HG02623 (cell line): Measurements from ENCODE around the gene TBCA.
"Not testable (repeated sequence)": the region's sequence is repeated elsewhere in the genome, so short reads cannot be mapped to it uniquely, and the experiment has no call there.

Source experiments
- ATAC-seq: cut with Tn5 transposase; IDR thresholded peaks from one replicate; pipeline ENCODE4 v1.9.1; 2021; ENCODE audit warnings: moderate library complexity; ENCODE audit not compliant: unreplicated experiment

The TBCA gene

DNA sequence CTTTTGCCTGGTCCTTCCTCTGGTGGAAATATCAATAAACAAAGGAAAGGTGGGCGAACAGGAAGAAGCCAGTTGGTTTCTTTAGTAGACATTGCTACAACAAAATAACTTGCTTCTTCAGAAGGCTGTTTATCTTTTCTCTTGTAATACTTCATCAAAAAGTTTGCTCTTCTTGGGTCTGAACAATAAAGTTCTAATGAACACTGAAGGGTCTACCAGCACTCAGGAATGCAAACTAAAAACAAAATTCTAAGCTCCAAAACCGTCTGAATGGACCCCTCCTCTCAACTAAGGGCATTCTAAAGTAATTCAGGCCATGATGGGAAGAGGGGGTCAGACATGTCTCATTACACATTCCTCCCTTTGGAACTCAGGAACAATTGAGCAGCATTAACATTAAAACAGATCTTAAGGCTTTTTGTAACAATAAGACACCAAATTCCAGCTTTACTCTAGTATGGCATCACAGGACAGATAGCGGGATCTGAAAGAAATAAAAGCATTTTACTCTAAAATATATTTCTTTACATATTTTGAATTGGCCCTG lies 2.3 kb downstream of the TBCA start:
- no peak for ATAC-seq

DNA sequence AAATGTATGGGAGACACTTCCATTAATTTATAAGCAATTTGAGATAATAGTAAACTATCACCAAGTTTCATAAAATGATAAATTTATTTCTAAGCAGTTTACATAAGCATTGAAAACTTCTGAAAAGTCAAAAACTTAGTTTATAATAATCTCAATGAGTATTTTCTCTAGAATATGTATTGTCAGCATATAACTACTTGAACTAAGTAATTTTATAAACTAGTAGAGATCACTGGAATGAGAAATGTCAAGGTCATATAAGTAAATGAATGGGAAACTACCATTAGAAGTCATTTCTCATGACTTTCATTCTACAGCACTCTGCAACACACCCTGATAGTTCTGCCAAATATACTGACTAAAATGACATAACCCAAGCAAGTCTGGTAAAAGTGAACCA lies 3.4 kb downstream of the TBCA start:
- ATAC-seq: no peak

GRCh38 chr5:77771452-77771851 lies 4.7 kb downstream of the TBCA start:
- no peak for ATAC-seq

GRCh38 chr5:77770293-77771005 lies 5.7 kb downstream of the TBCA start:
- no peak for ATAC-seq

DNA sequence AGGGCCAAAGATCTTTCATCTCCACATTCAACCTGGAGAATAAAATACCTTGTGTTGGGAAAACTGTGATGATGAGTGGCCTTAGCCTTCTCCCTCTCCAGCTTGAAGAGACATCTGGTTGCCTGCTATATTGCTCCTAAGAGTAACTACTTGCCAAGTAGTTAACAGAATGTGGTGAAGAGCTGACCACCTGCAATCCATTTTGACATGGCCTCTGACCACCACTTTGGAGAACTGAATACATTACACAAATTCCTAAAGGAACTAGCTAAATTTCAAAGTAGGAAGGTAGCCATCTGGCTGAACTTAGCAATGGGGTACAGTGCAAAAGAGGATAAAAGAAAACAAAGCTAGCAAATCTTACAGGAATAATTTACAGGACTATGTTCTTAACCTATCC lies 7.2 kb downstream of the TBCA start:
- ATAC-seq: no peak

DNA sequence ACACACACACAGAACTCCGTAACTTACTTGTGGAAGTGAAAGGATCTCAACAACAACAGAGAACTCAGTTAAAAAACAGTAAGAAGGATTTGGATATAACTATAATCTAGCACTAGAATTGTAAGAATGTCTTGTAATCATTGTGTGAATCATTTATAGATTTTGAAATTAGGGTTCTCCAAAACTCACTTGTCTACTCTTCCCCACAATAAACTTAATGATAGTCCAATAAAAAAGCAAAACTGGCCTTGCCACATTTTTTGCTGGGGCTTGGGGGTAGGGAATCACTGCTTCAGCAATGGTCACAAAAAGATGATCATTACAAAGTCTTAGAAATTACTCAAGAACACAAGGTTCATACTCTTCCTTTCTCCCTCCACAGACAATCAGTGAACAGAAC lies 8.8 kb downstream of the TBCA start:
- ATAC-seq: no peak

GRCh38 chr5:77761606-77762005 lies 14.5 kb downstream of the TBCA start:
- no peak for ATAC-seq

- ATAC-seq: no peak
These were observed 17.8 kb downstream of the TBCA start for GRCh38 chr5:77758141-77758938.

GRCh38 chr5:77751328-77752023 lies 24.7 kb downstream of the TBCA start:
- no peak for ATAC-seq

DNA sequence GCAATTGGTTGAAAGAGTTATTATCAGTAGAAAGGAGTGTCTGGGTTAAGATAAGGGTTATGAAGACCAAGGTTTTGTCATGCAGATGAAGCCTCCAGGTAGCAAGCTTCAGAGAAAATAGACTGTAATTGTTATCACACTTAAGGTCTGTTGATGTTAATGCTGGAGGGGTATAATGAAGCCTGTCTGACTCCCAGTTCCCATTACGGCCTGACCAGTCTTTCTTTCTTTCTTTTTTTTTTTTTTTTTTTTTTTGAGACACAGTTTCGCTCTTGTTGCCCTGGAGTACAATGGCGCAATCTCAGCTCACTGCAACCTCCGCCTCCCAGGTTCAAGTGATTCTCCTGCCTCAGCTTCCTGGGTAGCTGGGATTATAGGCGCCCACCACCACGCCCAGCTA lies 25.2 kb downstream of the TBCA start:
- ATAC-seq: not testable (repeated sequence)

DNA sequence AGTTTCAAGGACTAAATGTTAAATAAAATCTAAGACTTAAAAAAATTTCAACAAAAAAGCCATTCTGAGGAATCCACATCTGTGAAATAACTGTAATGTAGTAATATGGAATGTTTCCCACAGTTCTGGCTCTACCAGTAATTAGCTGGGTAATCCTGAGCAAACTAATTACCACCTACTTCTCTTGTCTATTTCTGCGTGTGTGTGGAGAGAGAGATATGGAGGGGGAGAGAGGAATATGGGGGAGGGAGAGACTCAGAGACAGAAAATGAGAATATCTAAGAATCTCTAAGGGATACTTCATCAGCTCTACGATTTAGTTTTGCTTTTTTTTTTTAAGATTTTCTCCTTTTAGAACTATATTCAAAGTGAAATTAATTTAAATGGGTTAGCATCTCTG lies 28.0 kb downstream of the TBCA start:
- ATAC-seq: no peak

DNA sequence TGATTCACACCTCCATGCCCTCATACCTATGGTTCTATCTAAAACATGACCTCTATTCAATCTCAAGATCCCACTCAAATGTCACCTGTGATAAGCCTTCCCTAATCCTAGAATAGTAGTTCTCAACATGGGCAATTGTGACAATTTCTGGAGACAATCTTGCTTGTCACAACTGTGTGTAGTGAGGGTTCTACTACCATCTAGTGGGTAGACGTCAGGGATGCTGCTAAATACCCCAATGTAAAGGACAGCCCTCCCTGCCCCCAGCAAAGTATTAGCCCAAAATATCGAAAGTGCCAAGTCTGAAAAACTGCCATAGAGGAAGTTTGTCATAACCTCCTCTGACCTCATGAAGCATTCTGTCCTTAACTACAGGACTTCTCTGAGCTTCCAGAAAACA lies 32.0 kb downstream of the TBCA start:
- no peak for ATAC-seq

DNA sequence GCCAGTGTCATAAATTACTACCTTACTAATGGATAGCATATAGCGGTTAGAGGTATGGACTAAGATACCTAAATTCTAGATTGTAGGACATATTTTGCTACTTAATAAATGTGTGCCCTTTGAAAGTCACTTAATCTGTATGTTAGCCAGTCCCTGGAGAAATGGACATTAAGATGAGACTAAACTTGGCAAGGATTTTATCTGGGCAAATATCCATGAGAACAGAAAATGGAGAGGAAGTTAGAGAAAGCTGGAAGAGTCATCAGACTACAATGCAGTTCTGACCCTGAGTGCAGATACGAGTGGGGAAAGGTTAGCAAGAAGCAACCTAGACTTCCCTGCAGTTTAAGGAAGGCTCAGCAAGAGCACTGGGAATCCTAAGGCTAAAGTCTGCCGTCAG lies 33.0 kb downstream of the TBCA start:
- ATAC-seq: no peak

DNA sequence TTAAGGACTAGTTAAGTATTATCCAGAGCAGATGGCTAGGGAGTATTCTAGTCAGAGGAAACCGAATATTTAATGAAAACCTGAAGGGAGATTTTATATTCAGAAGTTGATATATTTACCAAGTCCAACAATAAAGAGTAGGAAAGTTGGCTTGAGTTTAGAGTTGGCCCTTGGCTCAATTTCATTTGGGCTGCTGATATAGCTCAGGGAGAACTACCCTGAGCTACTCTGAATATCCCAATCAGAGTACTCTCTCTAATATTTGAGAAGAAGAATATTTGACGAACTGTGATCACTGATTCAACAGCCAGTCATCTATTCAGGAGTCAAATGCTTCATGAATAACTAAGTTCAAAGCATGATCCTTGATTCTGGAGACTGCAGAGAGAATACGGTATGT lies 34.5 kb downstream of the TBCA start:
- no peak for ATAC-seq

- ATAC-seq: no peak
These were observed 41.3 kb downstream of the TBCA start for GRCh38 chr5:77734885-77735284.

DNA sequence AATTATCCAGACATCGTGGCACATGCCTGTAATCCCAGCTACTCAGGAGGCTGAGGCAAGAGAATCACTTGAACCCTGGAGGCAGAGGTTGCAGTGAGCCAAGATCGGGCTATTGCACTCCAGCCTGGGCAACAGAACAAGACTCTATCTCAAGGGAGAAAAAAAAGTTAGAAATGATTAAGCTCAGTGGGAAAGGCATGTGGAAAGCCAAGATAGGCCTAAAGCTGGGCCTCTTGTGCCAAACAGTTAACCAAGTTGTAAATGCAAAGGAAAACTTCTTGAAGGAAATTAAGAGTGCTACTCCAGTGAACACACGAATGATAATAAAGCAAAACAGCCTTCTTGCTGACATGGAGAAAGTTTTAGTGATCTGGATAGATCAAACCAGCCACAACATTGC lies 43.0 kb downstream of the TBCA start:
- ATAC-seq: no peak

DNA sequence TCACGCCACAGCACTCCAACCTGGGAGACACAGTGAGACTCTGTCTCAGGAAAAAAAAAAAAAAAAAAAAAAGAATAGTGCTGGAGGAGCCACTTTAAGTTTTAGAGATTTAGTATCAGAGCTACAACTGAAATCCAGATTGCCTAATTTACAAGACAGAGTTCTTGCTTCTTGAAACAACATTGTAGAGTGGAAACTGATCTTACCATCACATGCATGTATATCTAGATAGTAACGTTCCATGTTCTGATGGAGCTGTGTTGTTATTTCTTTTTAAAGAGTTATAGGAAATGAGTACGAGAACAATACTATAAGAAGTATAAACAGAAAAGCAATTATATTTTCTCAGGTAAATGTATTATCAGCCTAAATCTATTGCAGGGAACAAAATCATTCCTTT lies 48.9 kb downstream of the TBCA start:
- ATAC-seq: no peak

- no peak for ATAC-seq
These were observed 50.5 kb downstream of the TBCA start for GRCh38 chr5:77725616-77726015.

- ATAC-seq: no peak
These were observed 51.2 kb downstream of the TBCA start for GRCh38 chr5:77724934-77725333.

GRCh38 chr5:77719666-77720363 lies 56.3 kb downstream of the TBCA start:
- no peak for ATAC-seq
